ENCODE data around the gene C11orf21.

- TF ChIP-seq CTCF (IDR thresholded peaks at IDR 0.05; ENCODE audit: insufficient read depth, low read length, poor library complexity, severe bottlenecking) (no peak), EZH2phosphoT487 (conservative IDR thresholded peaks at IDR 0.05; ENCODE audit: low read length) (no peak)
Measured at GRCh38 chr11:2325123-2325522, 23.4 kb upstream of the C11orf21 start.
